Osteocyte (in vitro differentiated cells): ENCODE data around the gene PHEX. TPM values are rescaled to one million over a fixed set of nuclear protein-coding genes. Genes with fewer than 3 reads are reported as not detected.

Source experiments
- DNase-seq: peaks from one replicate; pipeline ENCODE4 v3.0.0; 2021; ENCODE audit warnings: mixed read lengths; ENCODE audit not compliant: unreplicated experiment; ENCODE audit errors: extremely low spot score
- H3K27ac Mint-ChIP-seq: one replicate; pipeline ENCODE4 v1.8.0; 2021; ENCODE audit warnings: mild to moderate bottlenecking, mixed read lengths; ENCODE audit not compliant: unreplicated experiment
- H3K27me3 Mint-ChIP-seq: one replicate; pipeline ENCODE4 v1.8.0; 2021; ENCODE audit warnings: mixed read lengths; ENCODE audit not compliant: unreplicated experiment
- H3K36me3 Mint-ChIP-seq: one replicate; pipeline ENCODE4 v1.8.0; 2021; ENCODE audit warnings: mixed read lengths; ENCODE audit not compliant: unreplicated experiment
- H3K4me1 Mint-ChIP-seq: one replicate; pipeline ENCODE4 v1.8.0; 2021; ENCODE audit warnings: mixed read lengths; ENCODE audit not compliant: unreplicated experiment
- H3K4me3 Mint-ChIP-seq: one replicate; pipeline ENCODE4 v1.8.0; 2021; ENCODE audit warnings: mild to moderate bottlenecking, moderate library complexity, mixed read lengths; ENCODE audit not compliant: unreplicated experiment
- H3K9me3 Mint-ChIP-seq: one replicate; pipeline ENCODE4 v1.8.0; 2021; ENCODE audit warnings: mixed read lengths; ENCODE audit not compliant: unreplicated experiment
- CTCF ChIP-seq: fragments of 200-600 bp; sonication (generic); IDR thresholded peaks from 2 replicates; pipeline ENCODE4 v1.5.0; 2021; ENCODE audit warnings: antibody characterized with exemption, mild to moderate bottlenecking, moderate library complexity
- total RNA-seq: library from RNA; stranded (reverse); gene quantifications from 2 replicates; pipeline ENCODE4 v1.2.1, GENCODE V29; 2021

Gene PHEX
- total RNA-seq, 1 donor from 2014 or later: 1.6 TPM

GRCh38 chrX:22025751-22026150 is 6.4 kb upstream of the PHEX start:
- H3K27ac Mint-ChIP-seq: no peak overlapping the region
- H3K4me3 Mint-ChIP-seq: no peak overlapping the region

GRCh38 chrX:22026731-22027130 is 5.4 kb upstream of the PHEX start:
- Mint-ChIP-seq H3K9me3 (no peaks in the 10 kb centered on the region), H3K27ac (no peak overlapping the region), H3K4me1 (no peaks in the 10 kb centered on the region), H3K36me3 (no peaks in the 10 kb centered on the region), H3K4me3 (no peak overlapping the region), H3K27me3 (no peaks in the 10 kb centered on the region)
- no peak for DNase-seq
- TF ChIP-seq CTCF: no peak

More at GRCh38 chrX:22025751-22026150, 6.4 kb upstream of the PHEX start:
- H3K27me3 Mint-ChIP-seq: no peaks in the 10 kb centered on the region
- no peaks in the 10 kb centered on the region for H3K36me3 Mint-ChIP-seq
- TF ChIP-seq CTCF: no peak
- H3K4me1 Mint-ChIP-seq: no peaks in the 10 kb centered on the region
- peaks cover 3% of the 10 kb centered on the region for H3K9me3 Mint-ChIP-seq
- no peak for DNase-seq

GRCh38 chrX:22032506-22032905 is 381 bp downstream of the PHEX start:
- Mint-ChIP-seq H3K27me3 (no peaks in the 10 kb centered on the region), H3K9me3 (no peaks in the 10 kb centered on the region), H3K4me1 (peaks cover 4% of the 10 kb centered on the region), H3K4me3 (no peak overlapping the region), H3K27ac (no peak overlapping the region), H3K36me3 (no peaks in the 10 kb centered on the region)
- no peak for DNase-seq
- no peak for TF ChIP-seq CTCF

- no peak for TF ChIP-seq CTCF
- DNase-seq: no peak
- no peaks in the 10 kb centered on the region for H3K36me3 Mint-ChIP-seq
- H3K27me3 Mint-ChIP-seq: no peaks in the 10 kb centered on the region
- H3K4me3 Mint-ChIP-seq: no peak overlapping the region
- H3K4me1 Mint-ChIP-seq: peaks cover 11% of the 10 kb centered on the region
- no peaks in the 10 kb centered on the region for H3K9me3 Mint-ChIP-seq
- no peak overlapping the region for H3K27ac Mint-ChIP-seq
Observed at GRCh38 chrX:22033818-22034217, 1.7 kb downstream of the PHEX start.

GRCh38 chrX:22035236-22035635 is 3.1 kb downstream of the PHEX start:
- no peaks in the 10 kb centered on the region for H3K27me3 Mint-ChIP-seq

More at GRCh38 chrX:22035236-22035635, 3.1 kb downstream of the PHEX start:
- peaks cover 11% of the 10 kb centered on the region for H3K4me1 Mint-ChIP-seq
- H3K4me3 Mint-ChIP-seq: no peak overlapping the region
- no peak for TF ChIP-seq CTCF
- H3K27ac Mint-ChIP-seq: no peak overlapping the region
- H3K9me3 Mint-ChIP-seq: no peaks in the 10 kb centered on the region
- no peaks in the 10 kb centered on the region for H3K36me3 Mint-ChIP-seq
- DNase-seq: no peak
